Testis (tissue), 3 donors: ENCODE measurements around the gene CDK6. TPM values are rescaled to one million over a fixed set of nuclear protein-coding genes. Genes with fewer than 3 reads are reported as not detected.

Source experiments
- DNase-seq: peaks from one replicate; pipeline ENCODE4 v3.0.0-alpha.2; 2019
- H3K27ac ChIP-seq, 2 donors: fragments of 200-600 bp; sonication (generic); one replicate each; pipeline ENCODE4 v1.5.1; 2019
- H3K27me3 ChIP-seq: fragments of 200-600 bp; sonication (generic); one replicate; pipeline ENCODE4 v1.5.1; 2019
- H3K36me3 ChIP-seq: fragments of 200-600 bp; sonication (generic); one replicate; pipeline ENCODE4 v1.5.1; 2017; ENCODE audit warnings: low read depth; ENCODE audit errors: missing control alignments
- H3K4me1 ChIP-seq: fragments of 200-600 bp; sonication (generic); one replicate; pipeline ENCODE4 v1.5.1; 2019
- H3K4me3 ChIP-seq, 2 donors: fragments of 200-600 bp; sonication (generic); one replicate each; pipeline ENCODE4 v1.5.1; 2017 to 2019
- H3K9me3 ChIP-seq: fragments of 200-600 bp; sonication (generic); one replicate; pipeline ENCODE4 v1.5.1; 2017
- CTCF ChIP-seq, 3 experiments: fragments of 450-650 bp in 2 of 3; fragments of 200-600 bp in 1 of 3; sonication (generic) in 1 of 3; IDR thresholded peaks; one replicate each; pipeline ENCODE4 v1.5.1; 2016 to 2019; ENCODE audit warnings: antibody characterized with exemption in 3 of 3, mild to moderate bottlenecking in 2 of 3, moderate library complexity in 1 of 3
- POLR2A ChIP-seq: fragments of 450-650 bp; IDR thresholded peaks from one replicate; pipeline ENCODE4 v1.6.1; 2017; ENCODE audit warnings: antibody characterized with exemption, mild to moderate bottlenecking, moderate library complexity
- WGBS, 2 donors: methylation state at CpG; one replicate each; pipeline ENCODE4 v1.1.5; 2018; 5-methylcytosine and 5-hydroxymethylcytosine counted together
- intact Hi-C: fragments of 100-400 bp; cut with DNase I; formaldehyde crosslinking; loops from one replicate; pipeline ENCODE4 v1.15.1; 2023; ENCODE audit warnings: low total_unique reads
- polyA plus RNA-seq: library from polyadenylated mRNA; stranded (reverse); fragments of 350-450 nt; fragmentation: Illumina TruSeq; extraction: RNeasy Lipid Tissue Mini Kit (QIAGEN cat#74804); gene quantifications from one replicate; pipeline ENCODE4 v1.2.3, GENCODE V29; 2014; ENCODE audit warnings: low read depth, low replicate concordance; ENCODE audit not compliant: insufficient read depth
- total RNA-seq, 2 donors: library from RNA; depleted of rRNA; stranded (reverse); fragments of >200 nt; gene quantifications; one replicate each; pipeline ENCODE4 v1.2.3, GENCODE V29; 2016

Gene CDK6
- total and polyA plus RNA-seq, 3 donors from 2014 or later: 21.1 to 31.6 (median 22.8) TPM

GRCh38 chr7:92590711-92591310 lies 245.6 kb downstream of the CDK6 start:
- H3K9me3 ChIP-seq: no peaks in the 10 kb centered on the region
- peaks cover 23% of the 10 kb centered on the region for H3K4me1 ChIP-seq
- H3K36me3 ChIP-seq: no peaks in the 10 kb centered on the region
- H3K27ac ChIP-seq: no peak overlapping the region
- intact Hi-C loops: no loop called here
- H3K27me3 ChIP-seq: no peaks in the 10 kb centered on the region
- peak; percentile 25 for DNase-seq
- TF ChIP-seq CTCF (IDR thresholded peaks at IDR 0.05): no peak
- 22 to 26% methylated on average over 19 of the region's 19 CpGs for WGBS, 2 donors
- peak overlapping the region; percentile 78 to 94 for H3K4me3 ChIP-seq

- intact Hi-C loops: no loop called here
- no peaks in the 10 kb centered on the region for H3K9me3 ChIP-seq
- no peaks in the 10 kb centered on the region for H3K27me3 ChIP-seq
- peaks cover 23% of the 10 kb centered on the region for H3K4me1 ChIP-seq
- TF ChIP-seq POLR2A: no peak
- TF ChIP-seq CTCF (IDR thresholded peaks at IDR 0.05): no peak
- peak overlapping the region; percentile 78 to 94 for H3K4me3 ChIP-seq
- 20 to 26% methylated on average over 7 of the region's 7 CpGs for WGBS, 2 donors
- no peaks in the 10 kb centered on the region for H3K36me3 ChIP-seq
- peak overlapping the region; percentile 93 to 97 for H3K27ac ChIP-seq
- no peak for DNase-seq
These were observed 247.3 kb downstream of the CDK6 start for GRCh38 chr7:92589056-92589455.

- no peak for DNase-seq
- H3K27ac ChIP-seq: no peak overlapping the region
- 56 to 73% methylated on average over 9 of the region's 9 CpGs for WGBS, 2 donors
- intact Hi-C loops: no loop called here
- peaks cover 23% of the 10 kb centered on the region for H3K4me1 ChIP-seq
- H3K36me3 ChIP-seq: no peaks in the 10 kb centered on the region
- TF ChIP-seq POLR2A: no peak
- no peak for TF ChIP-seq CTCF (IDR thresholded peaks at IDR 0.05)
- H3K4me3 ChIP-seq: peak overlapping the region in 1 of 2 donors; percentile 94
- no peaks in the 10 kb centered on the region for H3K27me3 ChIP-seq
- no peaks in the 10 kb centered on the region for H3K9me3 ChIP-seq
These were observed 247.8 kb downstream of the CDK6 start for GRCh38 chr7:92588561-92588960.

- Histone ChIP-seq H3K9me3 (no peaks in the 10 kb centered on the region), H3K4me3 (no peak overlapping the region), H3K27me3 (no peaks in the 10 kb centered on the region), H3K36me3 (no peaks in the 10 kb centered on the region), H3K4me1 (peaks cover 23% of the 10 kb centered on the region), H3K27ac (no peak overlapping the region)
- TF ChIP-seq CTCF (IDR thresholded peaks at IDR 0.05) (no peak), POLR2A (no peak)
- no peak for DNase-seq
- intact Hi-C loops: no loop called here
- WGBS, 2 donors: 15 to 25% methylated on average over 4 of the region's 4 CpGs
These were observed 249.5 kb downstream of the CDK6 start for GRCh38 chr7:92586841-92587240.

- no peak for DNase-seq
- H3K27ac ChIP-seq: no peak overlapping the region
- H3K27me3 ChIP-seq: no peaks in the 10 kb centered on the region
- H3K9me3 ChIP-seq: no peaks in the 10 kb centered on the region
- H3K4me3 ChIP-seq: no peak overlapping the region
- H3K36me3 ChIP-seq: no peaks in the 10 kb centered on the region
- no peak for TF ChIP-seq POLR2A
- TF ChIP-seq CTCF (IDR thresholded peaks at IDR 0.05): no peak
- intact Hi-C loops: no loop called here
- peaks cover 23% of the 10 kb centered on the region for H3K4me1 ChIP-seq
These were observed 250.0 kb downstream of the CDK6 start for GRCh38 chr7:92586403-92586802.
